Adrenal gland (tissue), 12 donors: Measurements from ENCODE around the gene TSPAN18. TPM values are rescaled to one million over a fixed set of nuclear protein-coding genes. Genes with fewer than 3 reads are reported as not detected.
A peak's percentile ranks its signal among the peaks of the same experiment; 100 is the strongest.

Experiments used
- DNase-seq, 7 donors: peaks; one replicate each; pipeline ENCODE4 v3.0.0-alpha.2; 2019 to 2020
- H3K27ac ChIP-seq, 5 donors: fragments of 200-600 bp; sonication (generic) in 4 of 5; 1 replicate in 3 of 5; 2 replicates in 2 of 5; pipeline versions ENCODE4 v1.5.1 to v1.8.0; 2016 to 2020; ENCODE audit warnings: mild to moderate bottlenecking in 1 of 5
- H3K27me3 ChIP-seq: fragments of 200-600 bp; 2 replicates; pipeline ENCODE4 v1.8.0; 2021
- H3K36me3 ChIP-seq, 2 donors: fragments of 200-600 bp; replicated peaks in 1 of 2; 1 replicate in 1 of 2; 2 replicates in 1 of 2; pipeline versions ENCODE4 v1.5.1 to v1.8.0; 2018 to 2022
- H3K4me1 ChIP-seq, 2 donors: fragments of 200-600 bp; replicated peaks in 1 of 2; 1 replicate in 1 of 2; 2 replicates in 1 of 2; pipeline versions ENCODE4 v1.5.1 to v1.8.0; 2018 to 2021
- H3K4me3 ChIP-seq, 4 donors: fragments of 200-600 bp; sonication (generic) in 3 of 4; one replicate each; pipeline ENCODE4 v1.5.1; 2016 to 2018
- H3K9me3 ChIP-seq, 3 donors: fragments of 200-600 bp; sonication (generic) in 1 of 3; replicated peaks in 1 of 3; 1 replicate in 2 of 3; 2 replicates in 1 of 3; pipeline versions ENCODE4 v1.5.1 to v1.8.0; 2016 to 2021
- CTCF ChIP-seq, 6 experiments: fragments of 450-650 bp in 4 of 6; fragments of 200-600 bp in 2 of 6; sonication (generic) in 1 of 6; IDR thresholded peaks; 1 replicate in 5 of 6; 2 replicates in 1 of 6; pipeline versions ENCODE4 v1.5.1 to v1.8.0; 2016 to 2021; ENCODE audit warnings: antibody characterized with exemption in 6 of 6, mild to moderate bottlenecking in 2 of 6, moderate library complexity in 1 of 6
- POLR2A ChIP-seq, 2 donors: fragments of 450-650 bp; IDR thresholded peaks; one replicate each; pipeline ENCODE4 v1.6.1; 2017; ENCODE audit warnings: antibody characterized with exemption in 2 of 2, mild to moderate bottlenecking in 2 of 2, moderate library complexity in 1 of 2
- WGBS, 4 donors: extraction: QIAGEN DNeasy Blood & Tissue Kit in 2 of 4; methylation state at CpG; one replicate each; pipeline versions ENCODE4 v1.1.5 to v1.1.7; 2013 to 2017; 5-methylcytosine and 5-hydroxymethylcytosine counted together
- intact Hi-C, 2 donors: fragments of 100-400 bp; cut with DNase I; formaldehyde crosslinking; loops; one replicate each; pipeline versions ENCODE4 v1.14.1 to v1.15.0; 2022 to 2023
- polyA plus RNA-seq, 3 donors: library from polyadenylated mRNA; stranded (reverse); fragments of 200-250 nt in 2 of 3; fragments of 350-450 nt in 1 of 3; fragmentation: Illumina TruSeq in 1 of 3; extraction: RNeasy Lipid Tissue Mini Kit (QIAGEN cat#74804) in 1 of 3; gene quantifications; one replicate each; pipeline ENCODE4 v1.2.3, GENCODE V29; 2013 to 2014
- total RNA-seq, 9 donors: library from RNA; depleted of rRNA in 4 of 9; stranded (reverse); fragments of >200 nt in 4 of 9; fragments of 120-200 nt in 1 of 9; fragmentation: NEBNext Ultra II Directional in 1 of 9; extraction: Animal tissue kit (Norgen Biotek cat#: 25700) in 1 of 9; gene quantifications; one replicate each; pipeline versions ENCODE4 v1.1.0 to v1.2.4, GENCODE V29; 2013 to 2023
- donor health status: healthy with polysubstance abuse.
- donor health status: Bipolar disorder and iron deficiency.
- donor health status: DM: yes; HTN: yes; CAD: no.
- donor health status: DM: no; HTN: no; CAD: no.
- donor health status: DM: no; HTN: no; CAD: no.
- donor health status: DM: yes; HTN: yes; CAD: no.

Gene TSPAN18
- total and polyA plus RNA-seq, 12 donors = 24.5 to 168 (median 58.4) TPM

GRCh38 chr11:44811841-44812448, 85.2 kb downstream of the TSPAN18 start:
- peaks cover 26 to 36% of the 10 kb centered on the region in 2 donors for H3K4me1 ChIP-seq
- H3K4me3 ChIP-seq = no peak overlapping the region
- H3K27ac ChIP-seq = peak overlapping the region in 2 of 5 donors; percentile 39 to 69
- intact Hi-C loops = no loop called here
- H3K36me3 ChIP-seq = no peaks in the 10 kb centered on the region
- H3K9me3 ChIP-seq = no peaks in the 10 kb centered on the region
- H3K27me3 ChIP-seq = no peaks in the 10 kb centered on the region
- TF ChIP-seq CTCF (IDR thresholded peaks at IDR 0.05) (no peak), POLR2A (IDR thresholded peaks at IDR 0.05) (no peak)
- WGBS, 4 donors = 66 to 75% (median 68%) methylated on average over 4 to 6 of the region's 6 CpGs
- no peak for DNase-seq

GRCh38 chr11:44812971-44813370, 86.2 kb downstream of the TSPAN18 start:
- 55 to 75% (median 60%) methylated on average over 3 to 9 of the region's 9 CpGs for WGBS, 4 donors
- Histone ChIP-seq H3K27me3 (no peaks in the 10 kb centered on the region), H3K4me1 (peaks cover 26 to 36% of the 10 kb centered on the region in 2 donors), H3K36me3 (no peaks in the 10 kb centered on the region), H3K4me3 (no peak overlapping the region), H3K9me3 (no peaks in the 10 kb centered on the region), H3K27ac (peak overlapping the region in 4 of 5 donors; percentile 26 to 71 (median 68))
- peak in 5 of 7 donors; percentile 31 to 81 (median 44) for DNase-seq
- intact Hi-C loops = no loop called here
- TF ChIP-seq CTCF (IDR thresholded peaks at IDR 0.05) (no peak), POLR2A (IDR thresholded peaks at IDR 0.05) (peak in 1 of 2 donors; percentile 22)

- H3K4me1 ChIP-seq = peaks cover 26 to 36% of the 10 kb centered on the region in 2 donors
These were observed 86.6 kb downstream of the TSPAN18 start for GRCh38 chr11:44813401-44813800.

More at GRCh38 chr11:44813401-44813800, 86.6 kb downstream of the TSPAN18 start:
- Histone ChIP-seq H3K27ac (peak overlapping the region in 3 of 5 donors; percentile 66 to 71 (median 69)), H3K36me3 (no peaks in the 10 kb centered on the region), H3K4me3 (no peak overlapping the region), H3K9me3 (no peaks in the 10 kb centered on the region), H3K27me3 (no peaks in the 10 kb centered on the region)
- intact Hi-C loops = no loop called here
- 14 to 43% (median 31%) methylated on average over 4 of the region's 4 CpGs for WGBS, 4 donors
- peak in 6 of 7 donors; percentile 72 to 83 (median 78) for DNase-seq
- TF ChIP-seq POLR2A (IDR thresholded peaks at IDR 0.05) = peak in 1 of 2 donors; percentile 2
- no peak for TF ChIP-seq CTCF (IDR thresholded peaks at IDR 0.05)
